ENCODE measurements around the gene RBMS1. TPM values are rescaled to one million over a fixed set of nuclear protein-coding genes. Genes with fewer than 3 reads are reported as not detected.
"Not testable (repeated sequence)": the region's sequence is repeated elsewhere in the genome, so short reads cannot be mapped to it uniquely, and the experiment has no call there.

RBMS1 gene
- total RNA-seq, 2 experiments from 2014 or later, result 35.8 to 38.6 TPM

DNA sequence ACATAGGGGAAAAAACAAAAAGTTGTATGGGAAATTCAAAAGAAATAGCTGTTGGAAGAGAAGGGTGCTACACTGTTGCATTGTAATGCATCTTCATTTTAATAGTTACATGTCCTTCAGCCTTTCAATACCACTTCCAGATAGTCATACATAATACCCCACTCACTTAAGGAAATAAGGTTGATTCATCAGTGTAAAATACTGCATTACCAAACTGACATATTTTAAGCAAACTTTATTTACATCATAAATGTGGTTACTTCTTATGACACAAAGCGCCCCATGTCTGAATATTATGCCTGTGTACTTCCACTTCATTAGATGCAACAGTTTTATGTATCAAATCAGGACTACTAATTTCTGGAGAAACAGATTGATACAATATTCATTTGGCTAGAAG is 4.5 kb downstream of the RBMS1 start:
- ATAC-seq (peak; percentile 25), DNase-seq (no peak)
- no peak overlapping the region for H3K4me3 Mint-ChIP-seq
- CTCF ChIA-PET, result interaction anchor here (1.0 to 2.3 kb wide), 3 partner anchors 10 to 165 kb away, joined by 3 to 10 read pairs (median 4); no protein-coding TSS in a partner anchor
- H3K36me3 Mint-ChIP-seq (ENCODE audit: low read depth), result no peaks in the 10 kb centered on the region
- H3K27ac Mint-ChIP-seq, result peak overlapping the region; percentile 57
- TF ChIP-seq, protein P1, sequence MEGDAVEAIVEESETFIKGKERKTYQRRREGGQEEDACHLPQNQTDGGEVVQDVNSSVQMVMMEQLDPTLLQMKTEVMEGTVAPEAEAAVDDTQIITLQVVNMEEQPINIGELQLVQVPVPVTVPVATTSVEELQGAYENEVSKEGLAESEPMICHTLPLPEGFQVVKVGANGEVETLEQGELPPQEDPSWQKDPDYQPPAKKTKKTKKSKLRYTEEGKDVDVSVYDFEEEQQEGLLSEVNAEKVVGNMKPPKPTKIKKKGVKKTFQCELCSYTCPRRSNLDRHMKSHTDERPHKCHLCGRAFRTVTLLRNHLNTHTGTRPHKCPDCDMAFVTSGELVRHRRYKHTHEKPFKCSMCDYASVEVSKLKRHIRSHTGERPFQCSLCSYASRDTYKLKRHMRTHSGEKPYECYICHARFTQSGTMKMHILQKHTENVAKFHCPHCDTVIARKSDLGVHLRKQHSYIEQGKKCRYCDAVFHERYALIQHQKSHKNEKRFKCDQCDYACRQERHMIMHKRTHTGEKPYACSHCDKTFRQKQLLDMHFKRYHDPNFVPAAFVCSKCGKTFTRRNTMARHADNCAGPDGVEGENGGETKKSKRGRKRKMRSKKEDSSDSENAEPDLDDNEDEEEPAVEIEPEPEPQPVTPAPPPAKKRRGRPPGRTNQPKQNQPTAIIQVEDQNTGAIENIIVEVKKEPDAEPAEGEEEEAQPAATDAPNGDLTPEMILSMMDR (IDR thresholded peaks at IDR 0.05), result no peak
- H3K27me3 Mint-ChIP-seq, result no peaks in the 10 kb centered on the region
- H3K4me1 Mint-ChIP-seq (ENCODE audit: low read depth), result peaks cover 67% of the 10 kb centered on the region
- H3K9me3 Mint-ChIP-seq, result no peaks in the 10 kb centered on the region
- intact Hi-C loops (cut with micrococcal nuclease), result loop anchor here (10.0 kb wide), 1 partner anchor 154 kb away; no protein-coding TSS in a partner anchor
- POLR2A ChIA-PET, result interaction anchor here (3.6 kb wide), 1 partner anchor 82 kb away, joined by 9 read pairs; no protein-coding TSS in a partner anchor

DNA sequence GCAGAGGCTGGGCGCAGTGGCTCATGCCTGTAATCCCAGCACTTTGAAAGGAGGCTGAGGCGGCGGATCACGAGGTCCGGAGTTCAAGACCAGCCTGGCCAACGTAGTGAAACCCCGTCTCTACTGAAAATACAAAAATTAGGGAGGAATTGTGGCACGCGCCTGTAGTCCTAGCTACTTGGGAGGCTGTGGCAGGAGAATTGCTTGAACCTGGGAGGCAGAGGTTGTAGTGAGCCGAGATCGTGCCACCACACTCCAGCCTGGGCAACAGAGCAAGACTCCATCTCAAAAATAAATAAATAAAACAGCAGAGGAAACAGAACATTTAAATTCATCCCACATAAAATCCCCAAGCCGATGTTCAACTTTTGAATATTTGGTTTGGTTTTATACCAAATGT is 5.3 kb downstream of the RBMS1 start:
- ChIA-PET POLR2A (interaction anchor here (1.5 to 3.6 kb wide), 2 partner anchors 71 to 81 kb away, joined by 3 to 9 read pairs; no protein-coding TSS in a partner anchor), CTCF (interaction anchor here (1.1 to 2.3 kb wide), 2 partner anchors 9 to 58 kb away, joined by 3 to 10 read pairs; no protein-coding TSS in a partner anchor)
- not testable (repeated sequence) for DNase-seq; ATAC-seq; H3K9me3 Mint-ChIP-seq; H3K27me3 Mint-ChIP-seq; H3K4me3 Mint-ChIP-seq; H3K36me3 Mint-ChIP-seq (ENCODE audit: low read depth)
- H3K4me1 Mint-ChIP-seq (ENCODE audit: low read depth), result peaks cover 72% of the 10 kb centered on the region
- intact Hi-C loops (cut with micrococcal nuclease), result loop anchor here (10.0 kb wide), 1 partner anchor 153 kb away; no protein-coding TSS in a partner anchor
- H3K27ac Mint-ChIP-seq, result peak overlapping the region; percentile 68

DNA sequence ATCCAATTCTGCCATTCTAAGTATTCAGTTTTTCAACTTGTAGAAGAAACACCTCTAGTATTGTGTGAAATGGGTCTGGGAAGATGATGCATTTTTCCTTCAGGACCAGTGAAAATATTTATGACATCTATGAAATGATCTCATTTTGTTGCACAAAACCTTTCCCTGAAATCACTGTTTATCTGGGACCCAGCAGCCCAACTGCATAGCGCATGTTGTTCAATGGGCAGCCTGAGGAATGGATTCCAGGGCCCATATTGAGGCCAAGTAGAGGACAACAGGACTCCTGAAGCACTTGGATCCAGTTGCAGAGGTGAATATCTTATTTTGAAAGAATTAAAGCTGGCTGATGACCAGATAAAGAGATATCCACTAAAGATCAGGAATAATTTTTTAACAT is 7.3 kb downstream of the RBMS1 start:
- H3K4me1 Mint-ChIP-seq (ENCODE audit: low read depth), result peaks cover 77% of the 10 kb centered on the region
- no peak overlapping the region for H3K4me3 Mint-ChIP-seq
- no peaks in the 10 kb centered on the region for H3K36me3 Mint-ChIP-seq (ENCODE audit: low read depth)
- DNase-seq (no peak), ATAC-seq (no peak)
- ChIA-PET POLR2A (interaction anchor here (0.9 kb wide), 1 partner anchor 216 kb away, joined by 3 read pairs; no protein-coding TSS in a partner anchor), CTCF (interaction anchor here (0.8 to 2.2 kb wide), 5 partner anchors 14 to 163 kb away, joined by 3 to 9 read pairs (median 4); no protein-coding TSS in a partner anchor)
- intact Hi-C loops (cut with micrococcal nuclease), result loop anchor here (10.0 kb wide), 1 partner anchor 152 kb away; no protein-coding TSS in a partner anchor
- no peak overlapping the region for H3K27ac Mint-ChIP-seq
- TF ChIP-seq, protein P1 (IDR thresholded peaks at IDR 0.05), result no peak
- no peaks in the 10 kb centered on the region for H3K27me3 Mint-ChIP-seq
- no peaks in the 10 kb centered on the region for H3K9me3 Mint-ChIP-seq

DNA sequence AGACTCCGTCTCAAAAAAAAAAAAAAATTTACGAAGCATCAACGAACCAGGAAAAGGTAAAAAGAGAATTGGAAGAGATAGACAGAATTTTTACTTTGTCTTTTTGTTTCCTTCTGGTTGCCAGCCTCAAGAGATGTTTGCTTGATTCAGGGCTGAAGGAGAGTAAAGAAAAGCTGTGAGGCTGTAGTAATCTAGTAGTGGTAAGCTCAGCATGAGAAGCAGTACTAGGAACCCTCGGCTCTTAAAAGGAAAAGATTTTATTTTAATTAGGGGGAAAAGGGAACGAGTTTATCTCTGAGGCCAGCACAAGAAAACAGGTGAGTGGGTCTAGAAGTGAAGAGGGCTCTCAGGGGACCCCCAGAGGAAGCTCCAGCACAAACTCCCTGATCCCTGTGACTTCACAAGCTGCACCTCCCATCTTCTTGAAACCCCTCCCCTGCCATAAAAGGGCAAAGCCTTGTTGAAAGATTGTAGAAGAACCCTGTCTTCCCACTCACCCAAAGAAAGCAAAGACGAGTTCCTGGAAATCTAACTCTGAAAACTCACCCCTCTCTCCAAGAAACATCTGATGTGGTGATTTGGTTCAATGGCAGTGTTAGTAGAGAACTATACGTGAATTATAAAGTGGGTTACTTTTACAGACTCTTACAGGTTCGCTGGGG is 8.6 kb downstream of the RBMS1 start:
- peak; percentile 83 for ATAC-seq
- CTCF ChIA-PET, result interaction anchor here (0.6 to 2.2 kb wide), 10 partner anchors 11 to 218 kb away, joined by 3 to 9 read pairs (median 4); no protein-coding TSS in a partner anchor

DNA sequence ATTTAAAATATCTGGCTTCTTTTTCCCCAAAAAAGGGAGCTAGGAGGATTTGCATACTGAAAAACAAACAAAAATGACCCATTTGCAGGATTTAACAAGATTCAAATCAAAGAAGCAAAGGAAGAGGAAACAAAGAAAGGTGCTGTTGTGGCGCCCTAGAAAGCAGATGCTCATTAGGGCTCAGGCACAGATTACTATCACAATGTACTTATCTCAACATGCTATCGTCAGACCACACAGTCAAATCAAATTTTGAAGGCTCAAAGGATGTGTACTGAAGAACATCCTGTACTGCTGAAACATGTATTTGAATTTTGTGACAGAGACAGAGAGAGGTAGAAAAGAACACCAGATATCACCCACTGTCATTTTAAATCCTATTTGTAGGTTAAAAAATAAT is 10.9 kb downstream of the RBMS1 start:
- TF ChIP-seq, protein P1 (IDR thresholded peaks at IDR 0.05), result no peak
- Mint-ChIP-seq H3K4me1 (ENCODE audit: low read depth) (peaks cover 67% of the 10 kb centered on the region), H3K4me3 (peak overlapping the region; percentile 56), H3K27ac (peak overlapping the region; percentile 85), H3K27me3 (no peaks in the 10 kb centered on the region), H3K36me3 (ENCODE audit: low read depth) (peaks cover 6% of the 10 kb centered on the region), H3K9me3 (no peaks in the 10 kb centered on the region)
- ChIA-PET POLR2A (interaction anchor here (1.0 kb wide), 1 partner anchor 70 kb away, joined by 3 read pairs; no protein-coding TSS in a partner anchor), CTCF (no interaction called here)
- ATAC-seq (peak; percentile 73), DNase-seq (peak; percentile 41)
- intact Hi-C loops (cut with micrococcal nuclease), result loop anchor here (10.0 kb wide), 1 partner anchor 148 kb away; no protein-coding TSS in a partner anchor

More for the DNA sequence above, 8.6 kb downstream of the RBMS1 start:
- peaks cover 70% of the 10 kb centered on the region for H3K4me1 Mint-ChIP-seq (ENCODE audit: low read depth)
- peak overlapping the region; percentile 93 for H3K27ac Mint-ChIP-seq
- peak overlapping the region; percentile 66 for H3K4me3 Mint-ChIP-seq
- TF ChIP-seq, protein P1 (IDR thresholded peaks at IDR 0.05), result no peak
- intact Hi-C loops (cut with micrococcal nuclease), result loop anchor here (10.0 kb wide), 1 partner anchor 150 kb away; no protein-coding TSS in a partner anchor
- no peaks in the 10 kb centered on the region for H3K27me3 Mint-ChIP-seq
- no peaks in the 10 kb centered on the region for H3K9me3 Mint-ChIP-seq
- H3K36me3 Mint-ChIP-seq (ENCODE audit: low read depth), result no peaks in the 10 kb centered on the region
- DNase-seq, result peak; percentile 72
- POLR2A ChIA-PET, result interaction anchor here (0.7 to 1.2 kb wide), 3 partner anchors 9 to 38 kb away, joined by 3 to 7 read pairs (median 3); partner anchors contain the start of gene RBMS1

All from activated CD8-positive, alpha-beta T cell treated with anti-CD3 and anti-CD28 coated beads for 36 hours (primary cell).